ENCODE measurements around the gene CYP4F8.
"Not testable (repeated sequence)": the region's sequence is repeated elsewhere in the genome, so short reads cannot be mapped to it uniquely, and the experiment has no call there.

CYP4F8 gene

GRCh38 chr19:15614507-15615379 is at the start of gene CYP4F8:
TSS of gene CYP4F8 (plus strand) at chr19:15615218. CDS start at chr19:15615617, 399 bp downstream.
- no peak for FAIRE-seq
- no peak for DNase-seq (ENCODE audit: low spot score)

DNA sequence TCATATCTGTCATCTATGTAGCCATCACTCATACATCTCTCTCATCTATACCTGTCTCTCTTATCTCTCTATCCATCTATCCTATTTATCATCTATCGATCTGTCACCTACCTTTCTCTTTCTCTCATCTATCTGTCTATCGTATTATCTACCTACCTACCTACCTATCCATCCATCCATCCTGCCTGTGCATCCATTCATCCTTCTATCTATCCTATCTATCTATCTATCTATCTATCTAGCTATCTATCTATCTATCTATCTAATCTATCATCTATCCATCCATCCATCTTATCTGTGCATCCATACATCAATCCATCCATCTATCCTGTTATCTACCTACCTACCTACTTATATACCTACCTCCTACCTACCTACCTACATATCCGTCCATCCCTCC is 44.6 kb upstream of the CYP4F8 start:
- DNase-seq (ENCODE audit: low spot score) (no peak), FAIRE-seq (no peak)

DNA sequence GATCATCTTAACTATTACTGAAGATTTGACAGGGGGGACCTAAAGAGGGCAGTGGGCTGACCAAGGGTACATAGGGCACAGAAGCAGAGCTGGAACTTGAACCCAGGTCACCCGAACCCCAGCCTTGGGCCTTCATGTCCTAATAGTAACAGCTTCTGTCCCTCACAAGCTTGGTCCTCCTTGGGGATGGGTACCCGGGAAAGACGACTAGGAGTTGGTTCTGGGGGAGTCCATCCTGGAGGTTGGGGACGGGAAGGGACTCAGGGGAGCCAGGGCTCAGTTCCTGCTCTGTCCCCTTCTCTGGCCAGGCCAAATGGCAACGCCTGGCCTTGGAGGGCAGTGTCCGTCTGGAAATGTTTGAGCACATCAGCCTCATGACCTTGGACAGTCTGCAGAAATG is 39.6 kb upstream of the CYP4F8 start:
- no peak for FAIRE-seq
- DNase-seq (ENCODE audit: low spot score), result no peak

DNA sequence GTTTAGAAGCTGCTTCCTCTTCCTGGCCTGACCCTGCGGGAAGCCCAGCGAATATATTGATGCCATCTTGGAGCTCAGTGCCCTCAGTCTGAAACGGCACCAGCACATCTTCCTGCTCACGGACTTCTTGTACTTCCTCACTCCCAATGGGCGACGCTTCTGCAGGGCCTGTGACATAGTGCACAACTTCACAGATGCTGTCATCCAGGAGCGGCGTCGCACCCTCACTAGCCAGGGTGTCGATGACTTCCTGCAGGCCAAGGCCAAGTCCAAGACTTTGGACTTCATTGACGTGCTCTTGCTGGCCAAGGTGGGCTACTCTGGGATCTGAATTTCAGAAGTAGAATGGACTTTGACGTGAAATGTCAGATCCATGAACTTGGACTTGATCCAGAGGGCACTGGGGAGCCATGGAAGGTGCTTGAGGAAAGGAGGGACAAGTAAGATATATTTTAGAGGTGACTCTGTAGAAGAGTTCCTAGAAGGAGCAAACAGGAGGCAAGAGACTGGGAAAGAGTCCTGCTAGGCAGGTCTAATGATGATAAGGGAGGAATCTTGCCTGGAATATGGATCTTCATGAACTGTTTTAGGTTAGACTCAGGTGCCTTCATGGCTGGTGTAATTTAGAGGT is 38.4 kb upstream of the CYP4F8 start:
- DNase-seq (ENCODE audit: low spot score) (no peak), FAIRE-seq (no peak)

GRCh38 chr19:15577184-15577771 is 37.7 kb upstream of the CYP4F8 start:
- DNase-seq (ENCODE audit: low spot score), result no peak
- FAIRE-seq, result no peak

DNA sequence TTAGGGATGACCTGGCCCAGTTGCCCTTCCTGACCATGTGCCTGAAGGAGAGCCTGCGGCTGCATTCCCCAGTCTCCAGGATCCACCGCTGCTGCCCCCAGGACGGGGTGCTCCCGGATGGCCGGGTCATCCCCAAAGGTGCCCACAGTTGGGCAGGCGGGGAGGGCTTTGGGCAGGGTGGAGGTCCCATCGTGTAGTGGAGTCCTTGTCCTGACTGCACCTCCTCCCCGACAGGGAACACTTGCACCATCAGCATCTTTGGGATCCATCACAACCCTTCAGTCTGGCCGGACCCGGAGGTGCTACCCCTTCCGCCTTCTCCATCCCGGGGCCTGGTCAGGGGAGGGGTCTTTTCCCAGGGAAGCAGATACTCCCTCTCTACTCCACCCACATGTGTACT is 31.7 kb upstream of the CYP4F8 start:
- FAIRE-seq (no peak), DNase-seq (ENCODE audit: low spot score) (no peak)

GRCh38 chr19:15584095-15584494 is 30.9 kb upstream of the CYP4F8 start:
- FAIRE-seq (no peak), DNase-seq (ENCODE audit: low spot score) (no peak)

GRCh38 chr19:15584541-15585115 is 30.4 kb upstream of the CYP4F8 start:
- no peak for FAIRE-seq
- DNase-seq (ENCODE audit: low spot score), result peak; percentile 76

DNA sequence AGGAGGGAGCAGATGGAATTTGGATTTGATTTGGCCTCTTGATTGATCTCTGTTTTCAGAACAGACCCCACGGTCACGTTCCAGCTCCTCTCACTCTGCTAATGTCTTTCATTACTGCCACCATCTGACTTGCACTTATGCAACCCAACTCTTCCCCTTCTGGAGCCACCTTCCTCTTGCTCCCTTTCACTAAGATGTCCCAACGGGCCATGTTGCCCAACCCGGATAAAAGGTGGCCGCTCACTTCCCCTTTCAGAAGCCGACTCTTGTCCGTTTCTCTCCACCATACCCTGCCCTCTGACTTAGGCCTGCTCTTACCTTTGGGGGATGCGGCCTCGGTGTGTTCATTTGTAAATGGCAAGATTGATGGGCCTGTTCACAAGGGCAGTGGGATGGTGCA is 27.4 kb upstream of the CYP4F8 start:
- FAIRE-seq, result no peak
- no peak for DNase-seq (ENCODE audit: low spot score)

- FAIRE-seq, result no peak
- no peak for DNase-seq (ENCODE audit: low spot score)
These were observed 26.8 kb upstream of the CYP4F8 start for GRCh38 chr19:15588265-15588664.

- no peak for DNase-seq (ENCODE audit: low spot score)
- FAIRE-seq, result no peak
These were observed 25.1 kb upstream of the CYP4F8 start for GRCh38 chr19:15589760-15590451.

DNA sequence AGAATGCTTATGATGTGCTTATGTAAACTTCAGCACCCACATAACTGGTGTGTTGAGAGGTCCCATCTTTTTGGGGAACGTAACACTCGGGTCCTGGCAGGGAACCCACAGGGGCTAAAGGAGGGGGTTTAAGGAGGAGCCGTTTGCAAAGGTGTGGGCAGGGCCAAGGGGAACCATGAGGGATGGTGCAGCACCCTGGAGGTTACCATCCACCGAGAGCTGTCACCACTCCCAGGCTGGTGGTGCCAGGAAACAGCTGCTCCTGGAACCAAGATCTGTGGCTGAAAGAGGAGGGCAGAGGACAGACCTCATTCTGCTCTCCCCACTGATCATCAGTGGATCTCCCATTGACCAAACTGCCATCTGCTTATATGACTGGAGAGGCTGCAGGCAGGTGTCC is 23.2 kb upstream of the CYP4F8 start:
- no peak for DNase-seq (ENCODE audit: low spot score)
- FAIRE-seq, result no peak

DNA sequence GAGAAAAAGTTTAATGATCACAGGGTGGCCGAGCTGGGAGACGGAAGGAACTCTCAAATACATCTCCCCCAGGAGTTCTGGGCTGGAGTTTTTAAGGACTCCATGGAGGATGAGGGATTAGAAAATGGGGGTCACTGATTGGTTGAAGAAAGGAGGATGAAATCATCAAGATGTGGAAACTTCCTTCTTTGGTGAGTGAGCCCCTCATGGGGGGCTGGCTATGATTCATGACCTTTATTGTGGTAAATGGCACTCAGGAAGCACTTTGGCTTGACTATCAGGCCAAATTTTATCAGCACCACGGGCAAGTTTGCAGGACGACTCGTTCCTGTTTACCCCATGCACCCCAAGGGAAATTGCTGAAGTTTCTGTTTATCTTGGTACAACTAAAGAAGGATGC is 22.5 kb upstream of the CYP4F8 start:
- not testable (repeated sequence) for FAIRE-seq; DNase-seq (ENCODE audit: low spot score)

DNA sequence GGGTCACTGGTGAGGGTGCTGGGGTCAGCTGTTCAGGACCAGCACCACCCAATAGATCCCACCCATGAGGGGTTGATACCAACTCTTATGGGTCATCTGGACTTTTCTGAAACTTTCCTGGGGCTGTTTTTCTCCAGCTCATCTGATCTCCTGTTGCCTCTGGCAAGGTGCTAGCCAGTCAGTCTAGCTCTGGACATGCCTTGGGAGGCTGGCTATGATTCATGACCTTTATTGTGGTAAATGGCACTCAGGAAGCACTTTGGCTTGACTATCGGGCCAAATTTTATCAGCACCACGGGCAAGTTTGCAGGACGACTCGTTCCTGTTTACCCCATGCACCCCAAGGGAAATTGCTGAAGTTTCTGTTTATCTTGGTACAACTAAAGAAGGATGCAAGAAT is 21.3 kb upstream of the CYP4F8 start:
- DNase-seq (ENCODE audit: low spot score), result not testable (repeated sequence)

DNA sequence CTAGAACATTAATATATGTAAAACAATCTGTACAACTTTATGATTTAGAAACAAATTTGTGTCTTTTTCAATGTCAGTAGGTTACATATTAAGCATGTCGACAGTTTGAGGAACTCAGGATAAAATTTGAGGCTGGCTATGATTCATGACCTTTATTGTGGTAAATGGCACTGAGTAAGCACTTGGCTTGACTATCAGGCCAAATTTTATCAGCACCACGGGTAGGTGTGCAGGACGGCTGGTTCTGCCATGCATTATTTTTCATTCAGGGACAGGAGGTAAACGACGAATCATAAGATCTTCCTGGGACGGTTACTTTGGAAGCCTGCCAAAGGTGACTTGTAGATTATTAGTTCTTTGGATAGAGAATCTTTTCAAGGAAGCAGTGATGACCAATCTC is 19.9 kb upstream of the CYP4F8 start:
- no peak for FAIRE-seq
- no peak for DNase-seq (ENCODE audit: low spot score)

More for the DNA sequence above, 21.3 kb upstream of the CYP4F8 start:
- FAIRE-seq, result not testable (repeated sequence)

DNA sequence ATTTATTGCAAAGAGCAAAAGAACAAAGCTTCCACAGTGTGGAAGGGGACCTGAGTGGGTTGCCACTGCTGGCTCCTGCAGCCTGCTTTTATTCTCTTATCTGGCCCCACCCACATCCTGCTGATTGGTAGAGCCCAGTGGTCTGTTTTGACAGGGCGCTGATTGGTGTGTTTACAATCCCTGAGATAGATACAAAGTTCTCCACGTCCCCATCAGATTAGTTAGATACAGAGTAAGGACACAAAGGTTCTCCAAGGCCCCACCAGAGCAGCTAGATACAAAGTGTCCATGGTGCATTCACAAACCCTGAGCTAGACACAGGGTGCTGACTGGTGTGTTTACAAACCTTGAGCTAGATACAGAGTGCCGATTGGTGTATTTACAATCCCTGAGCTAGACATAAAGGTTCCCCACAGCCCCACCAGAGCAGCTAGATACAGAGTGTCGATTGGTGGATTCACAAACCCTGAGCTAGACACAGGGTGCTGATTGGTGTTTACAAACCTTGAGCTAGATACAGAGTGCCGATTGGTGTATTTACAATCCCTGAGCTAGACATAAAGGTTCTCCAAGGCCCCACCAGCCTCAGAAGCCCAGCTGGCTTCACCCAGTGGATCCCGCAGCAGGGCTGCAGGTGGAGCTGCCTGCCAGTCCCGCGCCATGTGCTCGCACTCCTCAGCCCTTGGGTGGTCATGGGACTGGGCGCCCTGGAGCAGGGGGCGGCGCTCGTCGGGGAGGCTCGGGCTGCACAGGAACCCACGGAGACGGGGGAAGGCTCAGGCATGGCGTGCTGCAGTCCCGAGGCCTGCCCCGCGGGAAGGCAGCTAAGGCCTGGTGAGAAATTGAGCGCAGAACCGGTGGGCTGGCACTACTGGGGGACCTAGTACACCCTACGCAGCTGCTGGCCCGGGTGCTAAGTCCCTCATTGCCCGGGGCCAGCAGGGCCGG is 6.8 kb upstream of the CYP4F8 start:
- not testable (repeated sequence) for DNase-seq (ENCODE audit: low spot score)

DNA sequence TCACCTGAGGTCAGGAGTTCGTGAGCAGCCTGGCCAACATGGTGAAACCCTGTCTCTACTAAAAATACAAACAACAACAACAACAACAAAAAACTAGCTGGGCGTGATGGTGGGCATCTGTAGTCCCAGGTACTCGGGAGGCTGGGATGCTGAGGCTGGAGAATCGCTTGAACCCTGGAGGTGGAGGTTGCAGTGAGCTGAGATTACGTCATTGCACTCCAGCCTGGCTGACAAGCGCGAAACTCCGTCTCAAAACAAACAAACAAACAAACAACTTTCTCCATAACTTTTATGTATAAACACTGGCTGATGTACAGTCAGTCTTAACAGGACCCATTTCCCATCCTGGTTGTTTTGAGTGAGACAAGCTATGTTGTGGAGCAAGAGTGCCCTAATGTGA is 5.8 kb upstream of the CYP4F8 start:
- DNase-seq (ENCODE audit: low spot score) (no peak), FAIRE-seq (no peak)

More for the DNA sequence above, 6.8 kb upstream of the CYP4F8 start:
- FAIRE-seq, result not testable (repeated sequence)

- no peak for DNase-seq (ENCODE audit: low spot score)
- FAIRE-seq, result no peak
These were observed 2.7 kb upstream of the CYP4F8 start for GRCh38 chr19:15612342-15612741.

DNA sequence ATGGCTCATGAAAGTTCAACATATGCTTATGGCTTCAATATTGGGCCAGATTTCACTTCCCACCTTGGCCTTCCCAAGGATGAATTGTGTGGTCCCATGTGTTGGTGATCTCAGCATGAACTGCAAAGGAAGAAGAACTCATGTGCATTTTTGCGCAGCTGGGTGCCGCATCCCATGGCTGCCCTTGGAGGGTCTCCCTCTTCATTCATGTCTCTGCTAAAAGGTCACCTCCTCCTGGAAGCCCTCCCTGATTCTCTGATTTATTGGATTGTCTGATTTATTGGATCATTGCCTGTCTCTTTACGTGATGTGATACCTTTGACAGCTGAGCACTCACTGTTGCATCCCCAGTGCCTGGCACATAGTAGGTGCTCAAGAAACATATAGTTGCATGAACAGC is 1.7 kb upstream of the CYP4F8 start:
- FAIRE-seq (no peak), DNase-seq (ENCODE audit: low spot score) (no peak)

DNA sequence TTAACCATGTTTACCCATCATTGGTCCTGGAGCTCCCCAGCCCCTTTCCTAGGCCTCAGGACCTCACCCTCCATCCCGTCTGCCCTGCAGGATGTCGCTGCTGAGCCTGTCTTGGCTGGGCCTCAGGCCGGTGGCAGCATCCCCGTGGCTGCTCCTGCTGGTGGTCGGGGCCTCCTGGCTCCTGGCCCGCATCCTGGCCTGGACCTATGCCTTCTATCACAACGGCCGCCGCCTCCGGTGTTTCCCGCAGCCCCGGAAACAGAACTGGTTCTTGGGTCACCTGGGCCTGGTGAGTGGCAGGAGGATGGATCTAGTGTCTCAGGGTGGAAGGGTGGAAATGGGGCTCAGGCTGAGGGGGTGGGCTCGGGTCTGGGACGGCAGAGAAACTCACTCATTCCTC is 508 bp downstream of the CYP4F8 start:
- FAIRE-seq (no peak), DNase-seq (ENCODE audit: low spot score) (no peak)
